HG02642 (cell line): ENCODE results near the gene THBS3.
"Not testable (repeated sequence)": the region's sequence is repeated elsewhere in the genome, so short reads cannot be mapped to it uniquely, and the experiment has no call there.

Source experiments
- ATAC-seq: cut with Tn5 transposase; IDR thresholded peaks from one replicate; pipeline ENCODE4 v1.9.1; 2021; ENCODE audit warnings: mild to moderate bottlenecking; ENCODE audit not compliant: unreplicated experiment, poor library complexity

Gene THBS3

DNA sequence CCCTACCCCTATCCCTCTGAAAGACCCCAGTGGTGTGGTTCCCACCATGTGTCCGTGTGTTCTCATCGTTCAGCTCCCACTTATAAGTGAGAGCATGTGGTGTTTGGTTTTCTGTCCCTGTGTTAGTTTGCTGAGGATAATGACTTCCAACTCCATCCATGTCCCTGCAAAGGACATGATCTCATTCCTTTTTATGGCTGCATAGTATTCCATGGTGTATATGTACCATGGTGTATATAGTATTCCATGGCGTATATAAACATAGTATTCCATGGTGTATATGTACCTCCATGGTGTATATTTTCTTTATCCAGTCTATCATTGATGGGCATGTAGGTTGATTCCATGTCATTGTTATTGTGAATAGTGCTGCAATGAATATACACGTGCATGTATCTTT, 43.9 kb downstream of the THBS3 start:
- not testable (repeated sequence) for ATAC-seq

DNA sequence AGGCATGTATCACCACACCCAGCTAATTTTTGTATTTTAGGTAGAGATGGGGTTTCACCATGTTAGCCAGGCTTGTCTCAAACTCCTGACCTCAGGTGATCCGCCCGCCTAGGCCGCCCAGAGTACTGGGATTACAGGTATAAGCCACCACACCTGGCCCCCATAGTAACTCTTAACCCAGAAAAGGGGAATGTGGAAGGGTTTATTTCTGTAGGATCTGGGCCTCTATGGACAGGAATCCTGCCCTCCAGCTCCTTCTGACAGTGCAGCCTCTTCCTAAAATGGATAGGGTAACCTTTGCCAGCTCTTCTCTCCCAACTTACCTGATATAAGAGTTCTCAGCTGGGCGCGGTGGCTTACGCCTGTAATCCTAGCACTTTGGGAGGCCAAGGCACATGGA, 45.1 kb downstream of the THBS3 start:
- ATAC-seq: not testable (repeated sequence)

DNA sequence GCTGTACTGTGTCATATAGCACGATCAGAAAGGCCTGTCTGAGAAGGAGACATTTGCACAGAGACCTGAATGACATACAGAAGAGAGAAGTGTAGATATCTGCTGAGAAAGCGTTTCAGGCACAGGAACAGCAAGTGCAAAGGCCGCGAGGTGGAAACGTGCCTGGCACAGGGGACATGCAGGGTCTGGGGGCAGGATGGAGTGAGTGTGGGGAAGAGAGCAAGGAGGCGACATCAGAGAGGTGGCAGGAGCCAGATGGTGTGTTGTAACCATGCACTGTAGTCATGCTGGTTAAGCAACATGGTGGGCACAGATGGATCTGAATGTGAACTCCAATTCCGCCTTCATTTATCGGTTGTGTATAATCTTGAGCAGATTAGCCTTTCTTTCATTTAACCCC, 47.6 kb downstream of the THBS3 start:
- ATAC-seq: no peak

DNA sequence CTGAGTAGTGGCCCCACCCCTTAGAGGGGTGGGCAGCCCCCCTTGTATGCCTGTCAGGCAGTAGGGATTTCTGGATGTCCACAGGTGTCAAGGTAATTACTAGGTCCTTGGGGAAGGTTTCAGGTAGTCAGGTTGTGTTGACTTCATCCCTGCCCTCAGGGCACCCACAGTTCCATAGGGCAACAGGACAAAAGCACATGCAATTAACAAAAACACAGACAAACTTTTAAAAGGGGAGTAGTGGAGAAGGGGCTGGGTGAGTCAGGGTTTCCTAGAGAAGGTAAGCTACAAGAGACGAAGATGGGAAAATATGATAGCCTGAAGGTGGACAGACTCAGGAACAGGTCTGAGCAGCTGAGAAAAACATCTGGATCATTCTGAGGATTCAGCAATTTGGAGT, 48.7 kb downstream of the THBS3 start:
- ATAC-seq: no peak

DNA sequence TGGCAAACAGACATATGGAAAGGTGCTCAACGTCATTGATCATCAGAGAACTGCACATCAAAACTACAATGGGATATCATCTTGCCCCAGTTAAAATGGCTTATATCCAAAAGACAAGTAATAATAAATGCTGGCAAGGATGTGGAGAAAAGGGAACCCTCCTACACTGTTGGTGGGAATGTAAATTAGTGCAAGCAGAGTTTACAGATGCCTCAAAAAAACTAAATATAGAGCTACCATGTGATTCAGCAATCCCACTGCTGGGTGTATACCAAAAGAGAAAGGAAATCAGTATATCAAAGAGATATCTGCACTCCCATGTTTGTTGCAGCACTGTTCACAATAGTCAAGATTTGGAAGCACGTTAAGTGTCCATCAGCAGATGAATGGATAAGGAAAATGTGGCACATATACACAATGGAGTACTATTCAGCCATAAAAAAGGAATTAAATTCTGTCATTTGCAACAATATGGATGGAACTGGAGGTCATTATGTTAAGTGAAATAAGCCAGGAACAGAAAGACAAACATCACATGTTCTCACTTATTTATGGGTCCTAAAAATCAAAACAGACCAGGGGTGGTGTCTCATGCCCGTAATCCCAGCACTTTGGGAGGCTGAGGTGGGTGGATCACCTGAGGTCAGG, 51.6 kb downstream of the THBS3 start:
- not testable (repeated sequence) for ATAC-seq
